ENCODE data around the gene FBXL13.
A peak's percentile ranks its signal among the peaks of the same experiment; 100 is the strongest.
"Not testable (repeated sequence)": the region's sequence is repeated elsewhere in the genome, so short reads cannot be mapped to it uniquely, and the experiment has no call there.

FBXL13 gene

DNA sequence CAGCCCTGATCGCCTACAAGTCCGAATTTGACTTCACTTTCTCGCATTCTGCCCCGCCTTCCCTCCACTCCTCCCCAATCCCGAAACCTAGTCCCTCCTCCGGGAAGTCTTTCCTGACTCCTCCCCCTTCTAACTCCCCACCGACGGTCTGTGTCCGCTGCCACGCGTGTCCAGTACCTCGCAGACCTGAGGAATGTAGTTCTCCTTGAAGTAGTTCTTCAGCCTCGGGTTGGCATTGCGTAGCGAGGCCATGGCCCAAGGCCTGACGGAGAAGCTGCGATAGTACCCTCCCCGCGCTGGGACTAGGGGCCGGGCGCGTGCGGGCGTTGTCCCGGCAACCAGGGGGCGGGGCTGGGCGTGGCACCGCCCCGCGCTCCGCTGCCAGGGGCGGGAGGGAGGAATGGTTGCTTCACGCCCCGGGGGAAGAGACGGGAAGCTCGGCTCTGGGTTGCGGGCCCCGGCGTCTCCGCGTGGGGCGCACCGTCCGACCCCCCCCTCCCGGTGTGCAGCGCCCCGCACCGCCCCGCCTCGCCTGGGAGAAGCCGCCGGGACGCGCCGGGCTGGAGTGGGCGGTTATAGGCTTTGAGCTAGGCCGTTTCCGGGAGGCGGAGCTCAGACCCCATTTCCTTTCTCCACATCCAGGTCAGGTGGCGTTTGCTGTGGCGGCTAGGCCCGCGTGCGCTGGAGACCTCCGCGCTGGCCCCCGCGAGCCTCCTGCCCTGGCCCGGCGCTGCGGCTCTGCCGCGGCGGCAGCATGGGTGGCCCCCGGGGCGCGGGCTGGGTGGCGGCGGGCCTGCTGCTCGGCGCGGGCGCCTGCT is at the start of gene FBXL13, which contains the start of gene ARMC10:
TSS of gene FBXL13 (minus strand) at position 278 of the 818 bp plus-strand sequence.
TSS of gene ARMC10 (plus strand) at position 622 of the 818 bp plus-strand sequence. CDS start at position 755, 133 bp downstream.
- peak; percentile 91 for DNase-seq

GRCh38 chr7:103123529-103123928 is 48.9 kb upstream of the FBXL13 start:
- DNase-seq, result no peak

GRCh38 chr7:103121641-103122040 is 47.0 kb upstream of the FBXL13 start:
- no peak for DNase-seq

- DNase-seq, result no peak
Measured at GRCh38 chr7:103120362-103120761, 45.8 kb upstream of the FBXL13 start.

DNA sequence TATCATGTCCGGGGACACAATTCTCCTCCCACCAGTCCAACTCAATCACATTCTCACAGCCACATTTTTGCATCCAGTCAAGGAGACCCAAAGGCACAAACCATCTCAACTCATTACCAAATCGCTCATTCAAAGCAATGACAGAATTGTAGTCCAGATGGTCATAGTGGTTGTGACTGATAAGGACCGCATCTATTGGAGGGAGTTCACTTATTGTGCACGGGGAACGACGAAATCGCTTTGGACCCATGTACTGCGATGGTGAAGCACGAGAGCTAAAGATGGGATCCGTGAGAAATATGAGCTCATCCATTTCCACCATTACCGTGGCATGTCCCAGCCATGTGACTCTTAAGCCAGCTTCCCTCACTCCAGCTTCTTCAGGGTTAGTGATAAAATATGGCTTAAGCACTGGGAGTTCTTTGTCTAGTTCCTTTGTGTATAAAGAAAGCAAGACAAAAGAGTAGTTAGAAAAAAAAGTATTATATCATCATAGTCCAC is 45.2 kb upstream of the FBXL13 start:
- DNase-seq, result no peak

- no peak for DNase-seq
Measured at GRCh38 chr7:103117465-103117864, 42.9 kb upstream of the FBXL13 start.

- no peak for DNase-seq
Measured at GRCh38 chr7:103116991-103117390, 42.4 kb upstream of the FBXL13 start.

- DNase-seq, result no peak
Measured at GRCh38 chr7:103116511-103116910, 41.9 kb upstream of the FBXL13 start.

- no peak for DNase-seq
Measured at GRCh38 chr7:103115771-103116170, 41.2 kb upstream of the FBXL13 start.

- DNase-seq, result no peak
Measured at GRCh38 chr7:103114576-103115008, 40.0 kb upstream of the FBXL13 start.

DNA sequence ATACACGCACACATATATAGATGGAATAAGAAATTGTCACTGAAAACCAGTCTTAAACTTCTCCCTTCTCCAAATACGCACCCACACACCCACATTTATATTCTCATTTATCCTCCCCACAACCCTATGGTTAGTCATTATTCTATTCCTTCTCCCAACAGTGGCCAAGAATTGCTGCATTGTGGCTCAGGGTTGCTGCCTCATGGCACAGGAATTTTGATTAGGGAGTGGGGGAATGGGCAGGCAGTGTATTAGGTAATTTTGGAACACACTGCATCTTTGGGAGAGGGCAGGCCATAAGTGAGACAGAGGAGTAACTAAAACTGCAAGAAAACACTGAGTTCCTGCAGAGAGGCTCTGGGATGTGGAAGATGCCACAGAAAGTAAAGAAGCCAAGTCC is 38.6 kb upstream of the FBXL13 start:
- no peak for DNase-seq

- not testable (repeated sequence) for DNase-seq
Measured at GRCh38 chr7:103106703-103107070, 32.1 kb upstream of the FBXL13 start.

DNA sequence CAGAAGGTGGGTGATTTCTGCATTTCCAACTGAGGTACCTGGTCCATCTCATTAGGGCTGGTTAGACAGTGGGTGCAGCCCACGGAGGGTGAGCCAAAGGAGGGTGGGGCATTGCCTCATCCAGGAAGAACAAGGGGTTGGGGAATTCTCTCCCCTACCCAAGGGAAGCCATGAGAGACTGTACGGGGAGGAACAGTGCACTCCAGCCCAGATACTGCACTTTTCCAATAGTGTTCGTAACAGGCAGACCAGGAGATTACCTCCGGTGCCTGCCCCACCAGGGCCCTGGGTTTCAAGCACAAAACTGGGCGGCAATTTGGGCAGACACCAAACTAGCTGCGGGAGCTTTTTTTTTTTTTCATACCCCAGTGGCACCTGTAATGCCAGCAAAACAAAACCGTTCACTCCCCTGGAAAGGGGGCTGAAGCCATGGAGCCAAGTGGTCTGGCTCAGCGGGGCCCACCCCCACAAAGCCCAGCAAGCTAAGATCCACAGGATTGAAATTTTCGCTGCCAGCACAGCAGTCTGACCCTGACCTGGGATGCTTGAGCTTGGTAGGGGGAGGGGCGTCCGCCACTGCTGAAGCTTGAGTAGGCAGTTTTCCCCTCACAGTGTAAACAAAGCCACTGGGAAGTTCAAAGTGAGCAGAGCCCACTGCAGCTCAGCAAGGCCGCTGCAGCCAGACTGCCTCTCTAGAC is 31.6 kb upstream of the FBXL13 start:
- no peak for DNase-seq

- no peak for DNase-seq
Measured at GRCh38 chr7:103101543-103101942, 26.9 kb upstream of the FBXL13 start.

DNA sequence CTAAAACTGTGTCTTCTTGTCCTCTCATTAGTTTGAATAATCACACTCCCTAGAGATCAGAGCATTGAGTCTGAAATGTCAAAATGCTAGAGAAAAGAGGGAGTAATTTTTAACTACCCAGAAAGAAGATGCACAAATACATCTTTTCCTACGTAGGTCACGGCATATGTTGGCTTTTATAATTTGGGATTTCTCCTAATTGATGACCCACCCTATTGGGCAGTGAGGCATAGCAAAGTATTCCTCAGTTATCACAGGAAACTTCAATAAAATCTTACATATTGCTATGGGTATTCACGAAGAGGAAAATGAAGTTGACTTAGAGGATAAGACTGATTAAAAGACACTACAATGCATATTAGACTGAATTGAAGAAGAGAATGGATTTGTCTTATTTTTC is 25.8 kb upstream of the FBXL13 start:
- DNase-seq, result no peak

- DNase-seq, result no peak
Measured at GRCh38 chr7:103097041-103097440, 22.4 kb upstream of the FBXL13 start.

DNA sequence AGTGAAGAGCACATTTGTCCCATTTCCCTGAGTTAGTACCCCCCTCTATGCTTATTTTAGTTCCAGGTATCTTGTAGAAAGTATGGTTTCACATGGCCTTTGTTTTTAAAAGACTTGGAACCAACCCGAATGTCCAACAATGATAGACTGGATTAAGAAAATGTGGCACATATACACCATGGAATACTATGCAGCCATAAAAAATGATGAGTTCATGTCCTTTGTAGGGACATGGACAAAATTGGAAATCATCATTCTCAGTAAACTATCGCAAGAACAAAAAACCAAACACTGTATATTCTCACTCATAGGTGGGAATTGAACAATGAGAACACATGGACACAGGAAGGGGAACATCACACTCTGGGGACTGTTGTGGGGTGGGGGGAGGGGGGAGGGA is 21.0 kb upstream of the FBXL13 start:
- DNase-seq, result not testable (repeated sequence)

- no peak for DNase-seq
Measured at GRCh38 chr7:103094102-103094501, 19.5 kb upstream of the FBXL13 start.

- no peak for DNase-seq
Measured at GRCh38 chr7:103093429-103093828, 18.8 kb upstream of the FBXL13 start.

DNA sequence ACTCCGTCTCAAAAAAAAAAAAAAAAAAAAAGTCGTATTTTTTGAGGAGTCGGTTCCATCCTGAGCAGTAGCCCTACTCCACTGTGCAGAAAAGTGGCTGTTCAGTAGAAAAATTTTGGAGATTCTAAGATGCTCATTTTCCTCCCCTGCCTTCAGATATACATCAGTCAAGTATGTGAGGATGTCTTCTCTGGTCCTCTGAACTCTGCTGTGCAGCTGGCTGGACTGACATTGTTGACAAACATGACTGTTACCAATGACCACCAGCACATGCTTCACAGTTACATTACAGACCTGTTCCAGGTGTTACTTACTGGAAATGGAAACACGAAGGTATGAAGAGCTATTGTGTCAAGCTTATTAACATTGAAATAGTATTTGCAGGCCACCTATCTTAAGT is 17.7 kb upstream of the FBXL13 start:
- DNase-seq, result not testable (repeated sequence)

GRCh38 chr7:103083210-103083609 is 8.6 kb upstream of the FBXL13 start:
- no peak for DNase-seq

DNA sequence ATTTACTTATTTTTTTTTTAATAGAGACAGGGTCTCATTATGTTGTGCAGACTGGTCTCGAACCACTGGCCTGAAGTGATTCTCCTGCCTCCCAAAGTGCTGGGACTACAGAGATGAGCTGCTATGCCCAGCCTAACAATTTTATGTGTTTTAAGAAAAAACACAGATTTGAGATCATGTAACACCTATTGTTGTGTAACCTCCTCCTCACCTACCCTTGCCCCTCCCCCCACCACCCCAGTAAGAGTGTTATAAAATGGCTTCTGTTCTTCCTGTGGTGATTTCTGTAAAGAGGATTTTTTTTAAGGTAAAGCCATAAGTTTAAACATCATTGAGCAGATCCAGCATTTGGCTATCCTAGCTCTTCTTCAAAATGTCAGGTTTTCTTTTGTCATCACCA is 7.9 kb upstream of the FBXL13 start:
- no peak for DNase-seq

- no peak for DNase-seq
Measured at GRCh38 chr7:103080923-103081322, 6.3 kb upstream of the FBXL13 start.

- no peak for DNase-seq
Measured at GRCh38 chr7:103079836-103080235, 5.2 kb upstream of the FBXL13 start.

Data from activated naive CD4-positive, alpha-beta T cell treated with Interleukin-2 at 50 U/mL for 16 hours (primary cell).